ENCODE measurements around the gene MRPS5.

The MRPS5 gene

DNA sequence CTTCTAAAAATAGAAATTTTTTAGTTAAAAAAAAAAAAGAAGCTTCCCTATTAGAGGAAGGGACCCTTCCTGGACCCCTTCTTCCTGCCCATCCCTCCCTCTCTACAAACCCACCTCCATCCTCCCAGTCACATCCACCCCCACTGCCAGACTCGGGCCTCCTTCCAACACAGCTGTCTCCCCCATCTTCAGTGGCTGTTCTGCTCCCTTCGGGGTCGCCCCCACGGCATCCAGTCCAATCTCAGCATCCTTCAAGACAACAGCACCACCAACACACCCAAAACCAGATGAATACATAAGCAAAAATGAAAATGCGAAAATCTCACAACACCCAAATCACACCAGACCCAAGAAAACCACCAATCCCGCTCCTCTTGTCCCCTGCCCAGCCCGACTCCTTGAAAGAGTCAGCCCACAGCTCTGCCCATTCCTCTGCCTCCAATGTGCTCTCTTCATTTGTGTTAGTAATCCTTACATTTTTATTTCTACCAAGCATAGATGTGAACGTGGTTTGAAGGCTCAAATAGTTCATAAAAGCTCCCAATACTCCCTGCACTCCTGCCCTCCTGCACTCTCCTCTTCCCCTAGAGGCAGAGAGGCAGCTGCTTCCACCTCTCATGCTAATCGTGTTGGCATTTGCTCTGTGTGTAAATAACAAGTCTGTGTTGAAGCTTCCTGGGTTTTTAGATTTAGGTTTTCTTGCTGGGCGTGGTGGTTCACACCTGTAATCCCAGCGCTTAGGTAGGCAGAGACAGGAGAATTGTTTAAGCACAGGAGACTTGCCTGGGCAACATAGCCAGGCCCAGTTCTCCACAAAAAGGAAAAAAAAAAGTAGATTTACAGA, 59.1 kb downstream of the MRPS5 start:
- in situ Hi-C loops (cut with MboI; ENCODE audit: low pct_unique_long_range_greater_than_20kb, low sequenced_read_pairs, unreplicated experiment), result no loop called here
- TF ChIP-seq, protein P1, sequence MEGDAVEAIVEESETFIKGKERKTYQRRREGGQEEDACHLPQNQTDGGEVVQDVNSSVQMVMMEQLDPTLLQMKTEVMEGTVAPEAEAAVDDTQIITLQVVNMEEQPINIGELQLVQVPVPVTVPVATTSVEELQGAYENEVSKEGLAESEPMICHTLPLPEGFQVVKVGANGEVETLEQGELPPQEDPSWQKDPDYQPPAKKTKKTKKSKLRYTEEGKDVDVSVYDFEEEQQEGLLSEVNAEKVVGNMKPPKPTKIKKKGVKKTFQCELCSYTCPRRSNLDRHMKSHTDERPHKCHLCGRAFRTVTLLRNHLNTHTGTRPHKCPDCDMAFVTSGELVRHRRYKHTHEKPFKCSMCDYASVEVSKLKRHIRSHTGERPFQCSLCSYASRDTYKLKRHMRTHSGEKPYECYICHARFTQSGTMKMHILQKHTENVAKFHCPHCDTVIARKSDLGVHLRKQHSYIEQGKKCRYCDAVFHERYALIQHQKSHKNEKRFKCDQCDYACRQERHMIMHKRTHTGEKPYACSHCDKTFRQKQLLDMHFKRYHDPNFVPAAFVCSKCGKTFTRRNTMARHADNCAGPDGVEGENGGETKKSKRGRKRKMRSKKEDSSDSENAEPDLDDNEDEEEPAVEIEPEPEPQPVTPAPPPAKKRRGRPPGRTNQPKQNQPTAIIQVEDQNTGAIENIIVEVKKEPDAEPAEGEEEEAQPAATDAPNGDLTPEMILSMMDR (IDR thresholded peaks at IDR 0.05; ENCODE audit: extremely low read depth, insufficient read depth, missing control alignments), result no peak
- DNase-seq (ENCODE audit: low spot score), result peak; percentile 24

DNA sequence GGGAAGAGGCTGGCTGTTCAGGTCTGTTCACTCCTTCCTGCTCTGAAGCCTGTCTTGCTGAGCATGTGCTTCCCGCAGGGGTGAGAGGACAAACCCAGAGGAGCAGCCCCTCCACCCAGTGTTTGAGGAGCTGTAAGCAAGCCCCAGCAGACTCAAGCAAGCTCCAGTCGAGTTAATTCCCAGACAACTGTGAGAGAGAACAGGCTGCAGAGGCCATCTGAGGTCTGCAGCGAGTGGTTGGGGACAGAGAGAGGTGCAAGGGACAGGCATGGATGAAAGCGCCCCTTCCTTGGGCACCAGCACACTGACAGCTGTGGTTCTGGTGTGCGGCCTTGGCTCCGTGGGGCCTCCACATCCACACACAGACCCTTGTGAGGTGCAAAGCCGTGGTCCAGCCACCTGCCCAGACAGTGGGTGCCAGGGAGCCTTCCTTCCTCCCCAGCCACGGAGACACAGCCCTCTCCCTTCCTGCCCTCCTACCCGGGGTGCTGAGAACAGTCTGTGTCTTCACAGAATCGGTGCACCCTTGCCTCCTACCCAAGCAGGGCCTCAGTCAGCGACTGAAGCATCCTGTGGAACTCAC, 59.9 kb downstream of the MRPS5 start:
- in situ Hi-C loops (cut with MboI; ENCODE audit: low pct_unique_long_range_greater_than_20kb, low sequenced_read_pairs, unreplicated experiment), result no loop called here
- DNase-seq (ENCODE audit: low spot score), result no peak
- TF ChIP-seq, protein P1 (IDR thresholded peaks at IDR 0.05; ENCODE audit: extremely low read depth, insufficient read depth, missing control alignments), result no peak

DNA sequence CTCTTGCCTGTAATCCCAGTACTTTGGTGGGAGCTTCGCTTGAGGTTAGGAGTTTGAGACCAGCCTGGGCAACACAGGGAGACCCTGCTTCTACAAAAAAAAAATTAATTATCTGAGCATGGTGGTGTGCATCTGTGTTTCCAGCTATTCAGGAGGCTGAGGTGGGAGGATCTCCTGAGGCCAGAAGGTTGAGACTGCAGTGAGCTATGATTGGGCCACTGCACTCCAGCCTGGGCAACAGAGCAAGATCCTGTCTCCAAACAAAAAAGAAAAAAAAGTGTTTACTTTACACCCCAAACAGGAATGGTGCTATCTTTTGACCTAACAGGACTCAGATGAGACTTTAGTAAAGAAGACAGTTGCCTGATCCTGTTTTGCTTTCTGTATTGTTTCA, 60.5 kb downstream of the MRPS5 start:
- DNase-seq (ENCODE audit: low spot score), result no peak
- in situ Hi-C loops (cut with MboI; ENCODE audit: low pct_unique_long_range_greater_than_20kb, low sequenced_read_pairs, unreplicated experiment), result no loop called here
- TF ChIP-seq, protein P1 (IDR thresholded peaks at IDR 0.05; ENCODE audit: extremely low read depth, insufficient read depth, missing control alignments), result no peak

DNA sequence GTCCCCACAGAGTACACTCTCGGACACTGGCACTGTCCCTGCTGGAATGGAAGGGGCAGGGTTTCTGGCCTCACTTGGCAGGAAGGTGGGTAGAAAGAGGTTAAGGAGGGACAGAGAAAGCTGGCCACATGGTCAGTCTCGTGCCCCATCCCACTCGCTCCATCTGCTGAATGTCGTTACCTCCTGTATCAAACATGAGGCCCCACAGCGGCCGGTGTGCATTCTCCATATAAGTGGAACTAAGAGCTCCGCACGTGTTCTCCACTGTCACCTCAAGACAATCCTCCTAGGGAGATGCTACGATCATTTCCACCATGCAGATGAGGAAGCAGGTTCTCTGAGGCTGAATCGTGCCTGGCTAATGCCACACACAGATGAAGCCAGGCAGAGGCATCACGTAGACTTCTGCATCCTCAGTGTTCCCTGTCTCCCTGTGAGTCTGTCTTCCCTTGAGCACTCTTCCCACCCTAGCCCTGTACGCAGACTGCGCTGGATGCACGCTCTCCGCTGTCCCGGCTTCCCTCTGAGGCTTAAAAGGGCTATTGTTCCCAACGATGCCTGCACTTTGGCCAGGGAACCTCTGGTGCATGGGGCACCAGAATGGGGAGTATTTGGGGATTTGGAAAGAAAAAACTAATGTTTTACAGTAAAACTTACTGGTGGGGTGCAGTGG, 61.0 kb downstream of the MRPS5 start:
- no peak for DNase-seq (ENCODE audit: low spot score)
- in situ Hi-C loops (cut with MboI; ENCODE audit: low pct_unique_long_range_greater_than_20kb, low sequenced_read_pairs, unreplicated experiment), result no loop called here
- TF ChIP-seq, protein P1 (IDR thresholded peaks at IDR 0.05; ENCODE audit: extremely low read depth, insufficient read depth, missing control alignments), result no peak

DNA sequence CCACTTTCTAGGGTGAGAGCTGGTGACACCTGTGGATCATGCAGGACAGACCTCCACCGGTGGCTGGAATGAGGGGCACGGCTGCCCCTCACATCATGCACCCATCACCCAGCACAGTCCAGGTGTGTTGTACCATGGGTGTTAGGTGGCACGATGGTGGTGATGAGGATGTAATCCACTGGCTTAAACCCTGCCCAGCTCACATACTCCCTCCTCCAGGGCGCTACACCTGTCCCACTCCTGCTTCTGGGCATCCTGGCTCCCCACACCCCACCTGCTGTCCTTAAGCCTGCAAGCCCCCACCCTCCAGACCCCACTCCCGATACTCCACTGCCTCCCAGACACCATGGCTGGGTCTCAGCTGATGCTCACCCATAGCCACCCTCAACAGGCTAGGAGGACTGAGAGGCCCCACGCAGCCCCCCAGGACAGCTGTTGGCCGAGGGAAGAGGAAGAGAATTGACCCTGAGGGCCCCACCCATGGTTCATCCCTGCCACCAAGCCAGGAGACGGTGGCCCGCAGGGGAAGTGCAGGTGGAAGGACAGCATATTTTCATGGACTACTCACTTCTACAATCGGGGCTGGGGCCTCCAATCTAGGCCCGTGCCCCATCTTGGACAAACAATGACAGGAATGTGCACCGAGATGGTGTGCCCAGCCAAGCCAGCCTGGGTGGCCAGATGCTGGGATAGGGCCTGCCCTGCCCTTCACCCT, 61.8 kb downstream of the MRPS5 start:
- in situ Hi-C loops (cut with MboI; ENCODE audit: low pct_unique_long_range_greater_than_20kb, low sequenced_read_pairs, unreplicated experiment), result no loop called here
- DNase-seq (ENCODE audit: low spot score), result no peak
- TF ChIP-seq, protein P1 (IDR thresholded peaks at IDR 0.05; ENCODE audit: extremely low read depth, insufficient read depth, missing control alignments), result no peak

DNA sequence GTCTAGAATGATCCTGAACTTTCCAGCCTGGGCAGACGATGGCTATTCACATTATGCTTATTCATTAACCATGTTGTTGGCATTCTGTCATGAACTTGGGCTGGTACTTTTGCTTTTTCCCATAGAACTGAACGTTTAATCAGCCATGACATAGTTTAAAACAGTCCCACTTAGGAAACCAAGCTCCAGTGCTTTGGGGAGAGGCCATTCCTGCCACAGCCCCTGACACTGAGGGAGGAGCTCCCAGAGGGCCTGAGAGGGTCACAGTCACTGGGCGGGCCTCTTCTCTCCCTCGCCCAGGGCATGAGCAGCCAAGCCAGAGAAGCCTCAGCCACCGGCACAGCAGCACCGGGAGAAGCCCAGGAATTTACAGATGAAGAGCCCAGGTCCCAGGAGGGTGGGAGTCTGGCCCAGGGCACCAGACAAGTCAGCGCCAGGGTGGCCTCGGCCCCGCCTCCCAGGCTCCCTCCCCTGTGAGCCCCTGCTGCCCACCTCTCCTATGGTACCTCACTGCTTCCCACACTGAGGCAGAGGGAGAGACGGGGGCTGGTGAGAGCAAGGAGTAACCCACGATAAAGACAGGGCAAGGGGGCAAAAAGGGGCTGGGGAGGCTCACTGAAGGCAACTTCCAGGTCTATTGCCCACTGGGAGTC, 62.5 kb downstream of the MRPS5 start:
- no peak for DNase-seq (ENCODE audit: low spot score)
- TF ChIP-seq, protein P1 (IDR thresholded peaks at IDR 0.05; ENCODE audit: extremely low read depth, insufficient read depth, missing control alignments), result no peak
- in situ Hi-C loops (cut with MboI; ENCODE audit: low pct_unique_long_range_greater_than_20kb, low sequenced_read_pairs, unreplicated experiment), result no loop called here

Data from GM13977 (cell line).